NCI-H2227 treated with DMSO at 0.1 percent for 48 hours (cell line): ENCODE data around the gene PSTK.
A peak's percentile ranks its signal among the peaks of the same experiment; 100 is the strongest.

ENCODE experiments used
- DNase-seq: peaks from one replicate; lab custom pipeline; 2025; lab: John Stamatoyannopoulos, UW

The PSTK gene

GRCh38 chr10:122992031-122992585 is 11.9 kb downstream of the PSTK start:
- DNase-seq: no peak

DNA sequence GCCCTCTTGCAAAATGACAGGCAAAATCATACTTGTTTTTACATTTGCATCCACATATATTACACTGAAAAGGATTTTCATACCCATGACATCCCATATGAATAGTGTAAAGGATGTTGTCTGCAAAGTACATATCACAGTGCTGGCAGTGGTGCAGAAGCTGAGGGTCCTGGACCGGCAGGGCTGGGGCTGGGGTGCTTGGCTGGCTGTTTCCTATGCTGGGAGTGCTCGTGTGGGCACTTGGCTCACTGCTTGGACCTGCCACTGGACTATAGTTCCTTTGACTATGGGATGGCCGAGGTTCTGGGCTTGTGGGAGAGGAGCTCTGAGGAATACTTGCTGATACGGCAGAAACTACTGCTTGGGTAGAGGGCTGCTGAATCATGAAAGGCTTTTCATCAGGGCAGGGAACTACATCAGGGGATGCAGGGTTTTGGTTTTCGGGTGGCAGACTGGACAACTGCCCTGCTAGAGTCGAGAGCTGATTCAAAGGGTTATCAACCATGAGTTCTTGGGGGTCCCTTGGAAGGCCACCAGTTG is 13.7 kb downstream of the PSTK start:
- no peak for DNase-seq

DNA sequence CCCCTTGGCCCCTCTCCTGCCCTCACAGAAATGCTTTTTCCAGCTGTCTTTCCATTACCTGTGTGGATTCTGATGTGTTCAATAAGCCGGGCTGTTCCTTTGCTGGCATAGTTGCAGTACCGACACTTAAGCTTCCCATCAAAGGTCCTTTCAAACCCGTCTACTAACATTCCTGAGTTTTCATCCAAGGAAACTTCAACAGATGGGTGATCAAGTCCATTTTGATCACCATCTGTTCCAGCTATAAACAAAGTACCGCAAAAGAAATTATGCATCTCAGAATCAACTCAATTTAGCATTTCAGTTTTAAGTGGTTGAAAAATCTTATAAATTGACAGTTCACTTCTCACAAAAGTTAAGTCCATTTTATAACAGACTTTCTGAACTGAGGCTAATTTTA is 15.7 kb downstream of the PSTK start:
- no peak for DNase-seq

DNA sequence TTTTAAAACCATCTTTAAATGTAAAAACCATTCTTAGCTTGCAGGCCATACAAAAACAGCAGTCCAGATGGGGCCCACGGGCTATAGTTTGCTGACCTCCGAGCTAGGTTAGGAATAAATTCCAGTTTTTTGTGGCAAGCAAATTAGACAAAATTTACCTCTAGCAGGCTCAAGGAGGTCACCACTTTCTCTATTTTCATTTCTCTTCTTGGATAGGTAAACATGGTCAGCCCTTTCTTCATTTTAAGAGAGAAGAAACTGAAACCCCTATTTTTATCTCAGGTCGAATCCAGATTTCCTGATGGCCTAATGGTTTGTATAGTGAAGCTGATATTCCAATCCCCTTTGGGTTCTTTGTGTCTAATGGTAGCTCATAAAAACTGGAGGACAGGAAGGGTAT is 17.7 kb downstream of the PSTK start:
- no peak for DNase-seq

DNA sequence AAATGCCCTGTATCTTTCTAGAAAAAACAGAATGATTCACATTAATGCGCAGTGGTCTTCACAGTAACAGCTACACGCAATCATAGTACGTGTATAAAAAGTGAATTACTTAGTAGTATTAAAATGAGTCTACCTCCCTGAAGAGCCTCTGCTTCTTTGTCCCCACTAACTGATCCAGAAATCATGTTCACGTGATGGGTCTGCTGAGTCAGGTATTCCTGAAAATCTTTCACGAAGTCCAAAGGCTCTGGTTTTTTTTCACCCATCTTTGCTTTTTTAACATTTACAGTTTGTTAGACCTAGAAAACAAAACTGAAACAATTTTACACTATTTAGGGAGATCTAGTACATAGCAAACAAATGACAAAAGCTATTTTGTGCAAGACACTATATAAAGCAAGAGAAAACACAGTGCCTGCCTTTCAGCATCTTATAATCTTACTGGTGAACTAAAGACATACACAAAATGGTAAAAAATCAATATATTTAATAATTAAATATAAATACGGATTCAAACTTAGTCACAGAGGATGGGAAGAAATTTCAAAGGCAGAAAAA is 18.2 kb downstream of the PSTK start:
- DNase-seq: no peak

DNA sequence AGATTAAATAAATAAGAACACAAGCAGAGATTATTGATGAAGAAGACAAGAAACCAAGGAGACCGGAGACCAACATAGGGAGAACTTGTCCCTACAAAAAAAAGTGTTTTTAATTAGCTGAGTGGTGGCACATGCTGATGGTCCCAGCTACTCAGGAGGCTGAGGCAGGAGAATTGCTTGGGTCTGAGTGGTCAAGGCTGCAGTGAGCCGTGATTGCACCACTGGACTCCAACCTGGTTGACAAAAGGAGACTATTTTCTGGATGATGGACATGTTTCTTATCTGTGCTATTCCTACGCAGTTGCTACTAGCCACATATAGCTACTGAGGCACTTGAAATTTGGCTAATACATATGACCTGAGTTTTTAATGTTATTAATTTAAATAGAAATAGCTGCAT is 18.7 kb downstream of the PSTK start:
- no peak for DNase-seq

DNA sequence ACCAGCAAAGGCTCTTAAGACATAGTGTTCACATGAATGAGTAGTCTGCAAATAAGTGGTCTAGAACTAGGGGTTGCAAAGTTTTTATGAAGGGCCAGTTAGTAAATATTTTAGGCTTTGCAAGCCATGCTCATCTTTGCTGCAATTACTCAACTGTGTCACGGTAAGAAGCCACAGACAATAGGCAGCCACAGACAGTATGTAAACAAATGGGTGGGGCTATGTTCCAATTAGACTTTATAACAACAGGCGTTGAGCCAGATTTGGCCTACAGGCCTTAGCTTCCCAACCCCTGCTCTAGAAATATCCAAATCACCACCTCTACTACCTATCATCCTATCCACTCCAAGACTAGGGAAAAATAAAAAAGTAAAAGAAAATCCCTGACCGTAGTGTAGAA is 19.1 kb downstream of the PSTK start:
- no peak for DNase-seq

DNA sequence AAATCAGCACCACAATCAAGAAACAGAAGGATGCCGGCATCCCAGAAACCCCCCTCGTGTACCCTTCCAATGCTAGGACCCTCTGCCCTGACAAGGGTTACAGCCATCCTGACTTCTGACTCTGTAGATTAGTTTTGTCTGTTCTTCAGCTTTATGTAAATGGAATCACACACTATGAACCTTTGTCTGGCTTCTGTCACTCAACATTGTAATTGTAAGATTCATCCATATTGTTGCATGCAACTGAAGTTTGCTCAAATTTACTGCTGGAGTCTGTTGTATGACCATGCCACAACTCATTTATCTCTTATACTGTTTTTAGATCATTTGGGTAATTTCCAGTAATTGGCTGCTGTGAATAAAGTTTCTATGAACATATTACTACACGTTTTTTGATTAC is 20.0 kb downstream of the PSTK start:
- DNase-seq: no peak

GRCh38 chr10:123001370-123001769 is 21.2 kb downstream of the PSTK start:
- DNase-seq: no peak

GRCh38 chr10:123004298-123004697 is 24.1 kb downstream of the PSTK start:
- DNase-seq: no peak

DNA sequence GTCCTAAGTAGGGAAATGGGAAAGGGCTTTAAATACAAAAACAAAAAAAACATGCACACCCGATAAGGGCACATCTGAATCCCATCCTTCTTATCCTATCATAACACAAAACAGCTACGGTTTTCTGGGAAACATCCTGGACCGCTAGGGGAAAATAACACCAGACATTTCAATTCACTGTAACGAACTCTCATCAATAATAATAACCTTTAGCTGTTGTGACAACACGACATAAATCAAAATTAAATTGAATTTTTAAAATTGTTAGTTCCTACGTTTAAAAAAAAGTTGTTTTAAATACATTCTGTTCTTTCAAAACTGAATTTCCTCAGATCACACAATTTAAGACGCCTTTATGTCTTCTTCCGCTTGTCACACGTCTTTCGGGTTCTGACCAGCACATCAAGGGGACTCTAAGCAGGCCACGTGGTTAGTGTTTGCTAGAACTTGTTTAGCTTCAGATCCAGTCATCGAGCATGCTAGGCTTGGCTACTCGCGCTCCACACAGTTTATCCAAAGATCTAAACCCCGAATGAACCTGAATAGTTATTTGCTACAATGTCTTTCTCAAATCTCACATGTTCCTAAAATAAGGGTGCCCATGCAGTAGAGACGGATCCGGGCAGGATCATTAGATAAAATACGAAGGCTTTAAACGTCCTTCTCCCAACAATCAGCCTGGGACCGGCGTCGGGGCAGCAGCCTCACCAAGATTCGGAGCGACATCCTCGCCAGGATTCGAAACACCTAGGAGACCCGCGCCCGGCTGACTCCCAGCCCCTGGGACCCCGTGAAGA is 27.6 kb downstream of the PSTK start:
- peak; percentile 13 for DNase-seq

- DNase-seq: peak; percentile 88
These were observed 28.3 kb downstream of the PSTK start, which contains the start of the genes ACADSB and IKZF5 for GRCh38 chr10:123008355-123009104. Gene ACADSB (plus strand): TSS chr10:123009006. CDS start chr10:123009030, 24 bp downstream. Gene IKZF5 (minus strand): TSS chr10:123008795. CDS start chr10:122998625, 10,170 bp downstream.

DNA sequence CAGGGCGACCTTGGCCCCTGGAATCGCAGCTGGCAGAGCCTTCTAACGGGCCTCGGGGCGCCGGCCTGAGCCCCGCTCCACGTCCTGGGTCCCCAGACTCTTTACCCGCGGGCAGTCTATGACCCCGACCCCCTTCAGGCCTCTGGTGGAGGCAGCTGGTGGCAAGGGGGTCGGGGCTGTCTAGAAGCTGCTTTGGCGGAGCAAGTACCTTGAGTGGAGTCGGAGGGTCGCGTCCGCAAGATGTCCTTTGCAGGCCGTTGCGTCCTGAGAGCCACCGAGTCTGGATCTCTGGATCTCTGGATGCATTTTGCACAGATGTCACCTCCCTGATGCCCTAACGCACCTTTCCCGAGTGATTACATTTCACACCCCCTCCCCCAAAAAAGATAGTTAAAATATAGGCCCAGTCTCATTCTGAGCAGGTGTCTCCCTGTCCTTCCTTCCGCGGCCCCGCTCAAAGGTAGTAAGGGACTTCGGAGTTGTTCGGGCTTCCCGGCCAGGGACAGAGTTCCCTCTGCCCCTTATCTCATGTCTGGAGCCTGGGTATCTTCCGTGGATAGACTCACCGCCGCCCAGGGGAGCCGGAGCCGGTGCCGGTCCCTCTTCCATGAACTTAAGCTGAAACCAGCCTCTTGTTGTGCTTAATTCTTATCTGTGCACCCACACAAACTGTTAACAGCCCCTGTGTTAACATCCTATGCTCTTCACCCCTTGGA is 29.1 kb downstream of the PSTK start:
- DNase-seq: no peak

DNA sequence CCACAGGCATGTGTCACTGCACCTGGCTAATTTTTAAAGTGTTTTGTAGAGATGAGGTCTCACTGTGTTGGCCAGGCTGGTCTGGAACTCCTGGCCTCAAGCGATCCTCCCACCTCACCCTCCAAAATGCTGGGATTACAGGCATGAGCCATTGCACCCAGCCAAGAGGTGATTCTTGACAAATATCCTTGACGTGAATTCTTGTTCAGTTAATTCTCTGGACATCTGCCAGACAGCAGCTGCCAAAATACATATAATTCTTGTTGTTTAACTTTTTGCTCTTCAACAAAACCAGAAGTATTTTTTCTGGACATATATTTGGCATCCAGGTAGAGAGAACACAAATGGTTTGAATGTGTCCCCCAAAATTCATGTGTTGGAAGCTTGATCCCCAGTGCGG is 31.8 kb downstream of the PSTK start:
- no peak for DNase-seq

GRCh38 chr10:123013456-123014419 is 33.5 kb downstream of the PSTK start:
- DNase-seq: no peak

- DNase-seq: no peak
These were observed 34.6 kb downstream of the PSTK start for GRCh38 chr10:123014772-123015171.

DNA sequence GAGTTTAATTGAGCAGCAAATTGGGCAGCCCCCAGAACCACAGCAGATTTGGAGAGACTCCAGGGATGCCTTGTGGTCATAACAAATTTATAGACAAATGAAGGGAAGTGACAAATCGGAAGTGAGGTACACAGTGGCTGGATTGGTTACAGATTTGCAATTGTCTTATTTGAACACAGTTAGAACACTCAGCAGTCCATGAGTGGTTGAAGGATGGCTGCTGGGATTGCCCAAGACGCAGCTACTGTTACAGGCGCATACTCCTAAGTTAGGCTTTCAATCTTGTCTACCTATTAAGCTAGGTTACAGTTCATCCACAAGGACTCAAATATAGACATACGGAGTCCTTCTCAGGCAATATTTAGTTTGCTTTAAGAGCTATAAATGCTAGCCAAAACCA is 36.0 kb downstream of the PSTK start:
- no peak for DNase-seq

GRCh38 chr10:123017421-123018165 is 37.4 kb downstream of the PSTK start:
- DNase-seq: no peak

GRCh38 chr10:123018531-123018930 is 38.3 kb downstream of the PSTK start:
- DNase-seq: no peak

DNA sequence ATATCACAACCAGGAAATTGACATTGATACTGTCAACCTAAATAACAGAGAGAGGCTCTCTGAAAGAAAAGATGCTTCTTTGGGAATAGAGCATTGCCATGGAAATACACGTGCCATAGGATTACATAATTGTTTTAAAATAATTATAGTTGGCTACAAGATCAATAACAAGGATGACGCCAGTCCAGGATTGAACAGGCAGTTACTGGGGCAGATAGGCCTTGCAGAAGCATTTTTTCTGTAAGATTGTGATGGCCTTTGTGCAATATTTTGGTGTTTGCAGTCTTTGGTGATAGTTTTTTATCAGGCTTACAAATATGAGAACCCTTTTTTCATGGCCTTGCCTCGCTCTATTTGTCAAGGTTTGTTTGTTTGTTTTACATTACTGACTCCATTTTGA is 39.1 kb downstream of the PSTK start:
- no peak for DNase-seq
